Hepatocyte (in vitro differentiated cells): ENCODE measurements around the gene DCC. TPM values are rescaled to one million over a fixed set of nuclear protein-coding genes. Genes with fewer than 3 reads are reported as not detected.

Experiments
- DNase-seq: peaks from one replicate; pipeline ENCODE4 v3.0.0-alpha.2; 2016; ENCODE audit warnings: low spot score
- H2AFZ ChIP-seq: fragments of 200-600 bp; sonication (generic); 2 replicates; pipeline ENCODE4 v1.6.0; 2016; ENCODE audit warnings: antibody characterized with exemption, mild to moderate bottlenecking
- H3K27ac ChIP-seq: fragments of 200-600 bp; sonication (generic); 2 replicates; pipeline ENCODE4 v1.5.1; 2016; ENCODE audit warnings: mild to moderate bottlenecking
- H3K27me3 ChIP-seq: fragments of 200-600 bp; sonication (generic); 2 replicates; pipeline ENCODE4 v1.6.1; 2016
- H3K36me3 ChIP-seq: fragments of 200-600 bp; sonication (generic); replicated peaks from 2 replicates; pipeline ENCODE4 v1.5.1; 2016; ENCODE audit warnings: low read depth; ENCODE audit not compliant: insufficient read depth
- H3K4me1 ChIP-seq: fragments of 200-600 bp; sonication (generic); 2 replicates; pipeline ENCODE4 v1.5.1; 2016; ENCODE audit warnings: mild to moderate bottlenecking, moderate library complexity; ENCODE audit not compliant: insufficient read depth
- H3K4me2 ChIP-seq: fragments of 200-600 bp; sonication (generic); 2 replicates; pipeline ENCODE4 v1.6.0; 2016
- H3K4me3 ChIP-seq: fragments of 200-600 bp; sonication (generic); 2 replicates; pipeline ENCODE4 v1.5.1; 2016; ENCODE audit warnings: mild to moderate bottlenecking
- H3K79me2 ChIP-seq: fragments of 200-600 bp; sonication (generic); 2 replicates; pipeline ENCODE4 v1.6.0; 2017; ENCODE audit warnings: mild to moderate bottlenecking
- H3K9me2 ChIP-seq: fragments of 200-600 bp; sonication (generic); replicated peaks from 2 replicates; pipeline ENCODE4 v1.6.0; 2017; ENCODE audit warnings: mild to moderate bottlenecking; ENCODE audit not compliant: insufficient read depth
- H3K9me3 ChIP-seq: fragments of 200-600 bp; sonication (generic); 2 replicates; pipeline ENCODE4 v1.5.1; 2016; ENCODE audit warnings: low read depth, mild to moderate bottlenecking
- H4K20me1 ChIP-seq: fragments of 200-600 bp; sonication (generic); 2 replicates; pipeline ENCODE4 v1.6.0; 2016; ENCODE audit warnings: mild to moderate bottlenecking; ENCODE audit not compliant: insufficient read depth, poor library complexity, severe bottlenecking
- CTCF ChIP-seq: fragments of 200-600 bp; sonication (generic); IDR thresholded peaks from 2 replicates; pipeline ENCODE4 v1.5.1; 2016; ENCODE audit warnings: antibody characterized with exemption, mild to moderate bottlenecking; ENCODE audit not compliant: poor library complexity
- EZH2 ChIP-seq: fragments of 200-600 bp; sonication (generic); IDR thresholded peaks from 2 replicates; pipeline ENCODE4 v1.6.1; 2016; ENCODE audit warnings: antibody characterized with exemption, mild to moderate bottlenecking, borderline replicate concordance
- EZH2phosphoT487 ChIP-seq: fragments of 200-600 bp; sonication (generic); IDR thresholded peaks from one replicate; pipeline ENCODE4 v1.6.1; 2018; ENCODE audit warnings: antibody characterized with exemption, mild to moderate bottlenecking, low read depth, moderate library complexity; ENCODE audit not compliant: unreplicated experiment, severe bottlenecking
- whole genome bisulfite sequencing: methylation state at CpG from one replicate; pipeline ENCODE4 v1.1.6; 2016; ENCODE audit warnings: low lambda C conversion rate; ENCODE audit errors: missing lambda C conversion rate; 5-methylcytosine and 5-hydroxymethylcytosine counted together
- polyA plus RNA-seq: library from polyadenylated mRNA; unstranded; fragments of >200 nt; fragmentation: Nextera tagmentation; extraction: Ambion mirVana; gene quantifications from 2 replicates; pipeline ENCODE4 v1.2.1, GENCODE V29; 2016
- total RNA-seq: library from RNA; depleted of rRNA; stranded (reverse); fragments of >200 nt; gene quantifications from 2 replicates; pipeline ENCODE4 v1.2.3, GENCODE V29; 2014

DCC gene
- total and polyA plus RNA-seq, 2 experiments from 2014 or later = 1.0 to 3.5 TPM

DNA sequence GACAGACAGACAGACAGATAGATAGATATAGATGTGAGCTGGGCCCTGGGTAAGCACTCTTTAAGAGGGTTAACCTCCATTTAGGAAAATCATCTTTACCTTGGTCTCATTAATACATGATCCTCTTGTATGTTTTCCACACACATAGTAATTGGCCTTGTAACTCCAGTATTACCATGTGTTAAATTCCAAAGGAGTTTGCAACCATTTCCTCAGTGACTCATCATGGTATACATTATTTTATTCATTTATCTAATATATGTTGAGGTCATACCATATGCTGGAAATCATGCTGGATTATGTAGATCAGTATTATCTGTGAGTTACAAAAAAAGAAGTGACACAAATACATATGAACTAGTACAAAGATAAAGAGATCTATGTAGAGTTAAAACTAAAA, 504.3 kb downstream of the DCC start:
- TF ChIP-seq CTCF (no peak), EZH2phosphoT487 (no peak), EZH2 (no peak)
- Histone ChIP-seq H3K4me2 (no peak overlapping the region), H3K9me3 (no peaks in the 10 kb centered on the region), H3K4me1 (no peaks in the 10 kb centered on the region), H3K79me2 (no peaks in the 10 kb centered on the region), H3K27ac (no peak overlapping the region), H3K9me2 (no peaks in the 10 kb centered on the region), H3K36me3 (no peaks in the 10 kb centered on the region), H3K27me3 (no peaks in the 10 kb centered on the region), H3K4me3 (no peak overlapping the region), H2AFZ (no peak overlapping the region), H4K20me1 (no peaks in the 10 kb centered on the region)
- no peak for DNase-seq

- DNase-seq = no peak
- Histone ChIP-seq H3K36me3 (no peaks in the 10 kb centered on the region), H4K20me1 (no peaks in the 10 kb centered on the region), H3K27ac (no peak overlapping the region), H3K4me2 (no peak overlapping the region), H3K9me3 (no peaks in the 10 kb centered on the region), H3K79me2 (no peaks in the 10 kb centered on the region), H3K4me3 (no peak overlapping the region), H3K4me1 (no peaks in the 10 kb centered on the region), H3K27me3 (no peaks in the 10 kb centered on the region), H3K9me2 (no peaks in the 10 kb centered on the region), H2AFZ (no peak overlapping the region)
- TF ChIP-seq EZH2phosphoT487 (no peak), EZH2 (no peak), CTCF (no peak)
- WGBS = 74% methylated on average over 2 of the region's 2 CpGs
These were observed 505.0 kb downstream of the DCC start for GRCh38 chr18:52845036-52845435.

- H3K9me3 ChIP-seq = no peaks in the 10 kb centered on the region
- no peak overlapping the region for H2AFZ ChIP-seq
- no peaks in the 10 kb centered on the region for H3K36me3 ChIP-seq
- no peaks in the 10 kb centered on the region for H3K27me3 ChIP-seq
- no peak overlapping the region for H3K4me2 ChIP-seq
- no peak overlapping the region for H3K4me3 ChIP-seq
- no peaks in the 10 kb centered on the region for H4K20me1 ChIP-seq
- H3K4me1 ChIP-seq = no peaks in the 10 kb centered on the region
- no peaks in the 10 kb centered on the region for H3K9me2 ChIP-seq
- no peak for DNase-seq
- WGBS = 86% methylated on average over 6 of the region's 6 CpGs
- no peak for TF ChIP-seq EZH2phosphoT487
- no peak for TF ChIP-seq EZH2
- no peak for TF ChIP-seq CTCF
- H3K27ac ChIP-seq = no peak overlapping the region
- H3K79me2 ChIP-seq = no peaks in the 10 kb centered on the region
These were observed 510.1 kb downstream of the DCC start for GRCh38 chr18:52850031-52850560.

GRCh38 chr18:52861558-52861957, 521.6 kb downstream of the DCC start:
- Histone ChIP-seq H3K79me2 (no peaks in the 10 kb centered on the region), H3K4me1 (no peaks in the 10 kb centered on the region), H3K4me3 (no peak overlapping the region), H3K27ac (no peak overlapping the region), H3K27me3 (no peaks in the 10 kb centered on the region), H3K9me3 (no peaks in the 10 kb centered on the region), H3K4me2 (no peak overlapping the region), H4K20me1 (no peaks in the 10 kb centered on the region), H2AFZ (no peak overlapping the region), H3K9me2 (no peaks in the 10 kb centered on the region), H3K36me3 (no peaks in the 10 kb centered on the region)
- no peak for TF ChIP-seq EZH2phosphoT487
- TF ChIP-seq EZH2 = no peak
- TF ChIP-seq CTCF = no peak
- no peak for DNase-seq
- 91% methylated on average over 3 of the region's 3 CpGs for WGBS
